Stimulated activated naive CD4-positive, alpha-beta T cell (primary cell): Measurements from ENCODE around the gene TSHZ2.
A peak's percentile ranks its signal among the peaks of the same experiment; 100 is the strongest.
"Not testable (repeated sequence)": the region's sequence is repeated elsewhere in the genome, so short reads cannot be mapped to it uniquely, and the experiment has no call there.

Experiments
- DNase-seq, 6 experiments: peaks; one replicate each; lab custom pipeline; 2025; lab: John Stamatoyannopoulos, UW

TSHZ2 gene

DNA sequence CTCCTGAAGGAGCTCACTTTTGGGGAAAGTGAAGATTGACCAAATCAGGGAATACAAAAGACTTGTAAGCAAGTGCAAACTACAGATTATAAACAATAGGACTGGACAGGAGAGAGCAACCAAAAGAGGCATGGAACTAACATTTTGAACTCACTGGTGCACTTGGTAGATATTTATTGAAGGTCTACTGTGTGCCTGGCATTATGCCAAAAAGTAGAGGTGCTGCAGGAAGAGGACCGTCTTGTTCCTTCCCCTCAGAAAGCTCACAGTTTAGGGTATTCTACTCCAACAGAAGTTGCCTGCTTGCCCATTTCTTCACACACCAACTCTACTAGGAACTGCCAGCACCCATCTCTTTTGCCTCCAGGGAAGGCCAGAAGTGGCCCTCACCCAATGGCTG, 10.0 kb upstream of the TSHZ2 start:
- no peak for DNase-seq

DNA sequence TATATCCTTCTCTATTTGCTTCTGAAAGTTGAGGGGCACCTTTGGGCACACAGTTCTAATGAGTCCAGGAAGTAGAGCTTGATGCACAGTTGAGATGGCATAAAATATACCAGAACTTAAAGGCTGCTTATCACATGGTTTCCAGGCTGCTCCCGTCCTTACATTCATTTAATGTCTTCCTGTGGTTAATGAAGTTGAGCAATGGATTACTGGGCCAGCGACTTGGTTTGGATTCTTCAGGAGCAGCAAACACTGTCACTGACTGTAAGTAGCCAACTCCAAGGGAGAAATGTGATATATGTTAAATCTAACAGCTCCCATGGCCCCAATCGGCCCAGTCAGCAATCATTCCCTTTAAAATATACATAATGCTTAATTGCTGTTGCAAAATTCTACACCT, 9.0 kb upstream of the TSHZ2 start:
- DNase-seq: no peak

DNA sequence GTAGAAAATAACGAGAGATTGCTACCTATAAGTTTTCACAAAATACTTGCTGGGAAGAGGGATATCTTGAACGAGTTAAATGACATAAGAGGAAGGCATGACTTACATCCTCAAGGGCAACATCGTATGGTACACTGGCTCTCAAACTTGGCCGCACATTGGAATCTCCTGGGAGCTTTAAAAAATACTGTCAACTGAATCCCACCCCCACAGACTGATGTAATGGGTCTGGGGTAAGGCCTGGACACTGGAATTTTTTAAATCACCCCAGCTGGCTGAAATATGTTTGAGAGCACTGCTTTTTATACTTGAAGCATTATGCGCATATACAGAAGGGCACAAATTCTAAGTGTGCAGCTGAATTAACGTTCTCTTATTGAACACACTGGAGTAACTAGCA, 8.0 kb upstream of the TSHZ2 start:
- no peak for DNase-seq

DNA sequence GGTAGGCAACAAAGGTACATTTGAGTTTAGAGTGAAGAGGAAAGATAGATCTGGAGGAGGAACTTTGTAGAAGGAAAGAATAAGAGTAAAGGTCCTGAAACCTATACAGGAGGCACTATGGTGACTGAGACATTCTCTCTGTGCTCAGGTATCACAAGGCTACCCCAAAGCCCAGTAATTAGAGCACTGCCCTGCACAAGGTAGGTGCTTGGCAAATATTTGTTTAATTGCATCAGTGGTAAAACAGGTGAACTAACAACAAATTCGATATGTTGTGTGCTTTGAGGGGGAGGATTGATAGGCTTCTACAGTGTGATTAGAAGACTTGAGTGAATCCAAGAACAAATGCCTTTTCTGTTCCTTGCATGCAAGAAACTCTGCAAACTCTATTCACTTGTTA, 6.8 kb upstream of the TSHZ2 start:
- no peak for DNase-seq

DNA sequence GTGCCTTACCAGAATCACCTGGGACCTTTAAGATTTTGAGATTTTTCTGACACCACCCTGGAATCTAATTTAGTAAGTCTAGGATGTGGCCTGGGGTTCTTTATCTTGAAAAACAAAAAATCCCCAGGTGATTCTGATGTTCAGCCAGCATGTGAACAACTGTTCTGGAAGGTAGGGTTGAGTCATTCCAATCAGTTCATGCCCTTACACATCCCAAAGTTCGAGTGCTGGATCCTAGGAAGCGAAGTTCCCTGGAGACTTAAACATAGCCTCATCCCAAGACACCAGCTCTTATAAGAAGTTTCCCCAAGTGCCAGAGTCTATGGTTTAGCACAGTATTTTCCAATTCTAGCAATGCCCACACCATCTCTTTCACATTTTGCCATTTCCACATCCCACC, 6.3 kb upstream of the TSHZ2 start:
- DNase-seq: no peak

DNA sequence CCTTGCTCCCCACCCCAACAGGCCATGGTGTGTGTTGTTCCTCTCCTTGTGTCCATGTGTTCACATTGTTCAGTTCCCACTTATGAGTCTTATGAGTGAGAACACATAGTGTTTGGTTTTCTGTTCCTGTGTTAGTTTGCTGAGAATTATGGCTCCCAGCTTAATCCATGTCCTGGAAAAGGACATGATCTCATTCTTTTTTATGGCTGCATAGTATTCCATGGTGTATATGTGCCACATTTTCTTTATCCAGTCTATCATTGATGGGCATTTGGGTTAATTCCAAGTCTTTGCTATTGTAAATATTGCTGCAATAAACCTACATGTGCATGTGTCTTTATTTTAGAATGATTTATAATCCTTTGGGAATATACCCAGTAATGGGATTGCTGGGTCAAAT, 5.6 kb upstream of the TSHZ2 start:
- not testable (repeated sequence) for DNase-seq

DNA sequence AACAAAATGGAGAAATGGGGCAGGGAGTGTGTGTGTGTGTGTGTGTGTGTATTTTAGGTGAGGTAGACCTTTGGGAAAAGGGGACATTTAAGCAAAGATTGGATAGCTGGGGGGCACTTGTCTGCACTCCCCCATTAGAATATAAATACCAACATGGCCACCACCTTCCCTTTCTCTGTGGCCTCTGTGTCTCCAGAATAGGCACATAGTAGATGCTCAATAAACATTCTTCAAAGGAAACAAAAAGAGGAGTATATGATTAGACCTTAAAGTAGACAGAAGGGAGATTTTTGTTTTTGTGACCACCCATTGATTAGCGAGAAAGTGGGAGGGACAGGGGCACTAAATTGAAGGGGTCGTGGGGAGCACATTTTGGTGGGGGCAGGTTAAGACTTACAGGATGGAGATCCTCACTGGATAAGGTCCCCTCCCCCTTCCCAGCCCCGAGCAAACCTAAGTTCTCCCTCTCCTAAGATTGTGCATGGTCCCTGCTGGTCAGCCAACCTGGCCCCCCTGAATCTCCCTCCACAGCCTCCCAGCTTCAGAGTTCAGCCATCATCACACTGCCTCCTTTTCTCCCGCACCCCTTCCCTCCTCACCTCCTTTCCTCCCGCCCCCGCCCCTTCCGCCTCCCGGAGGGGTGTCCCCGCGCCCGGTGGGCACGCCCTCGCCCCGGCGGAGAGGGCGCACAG, 514 bp upstream of the TSHZ2 start:
- no peak for DNase-seq

DNA sequence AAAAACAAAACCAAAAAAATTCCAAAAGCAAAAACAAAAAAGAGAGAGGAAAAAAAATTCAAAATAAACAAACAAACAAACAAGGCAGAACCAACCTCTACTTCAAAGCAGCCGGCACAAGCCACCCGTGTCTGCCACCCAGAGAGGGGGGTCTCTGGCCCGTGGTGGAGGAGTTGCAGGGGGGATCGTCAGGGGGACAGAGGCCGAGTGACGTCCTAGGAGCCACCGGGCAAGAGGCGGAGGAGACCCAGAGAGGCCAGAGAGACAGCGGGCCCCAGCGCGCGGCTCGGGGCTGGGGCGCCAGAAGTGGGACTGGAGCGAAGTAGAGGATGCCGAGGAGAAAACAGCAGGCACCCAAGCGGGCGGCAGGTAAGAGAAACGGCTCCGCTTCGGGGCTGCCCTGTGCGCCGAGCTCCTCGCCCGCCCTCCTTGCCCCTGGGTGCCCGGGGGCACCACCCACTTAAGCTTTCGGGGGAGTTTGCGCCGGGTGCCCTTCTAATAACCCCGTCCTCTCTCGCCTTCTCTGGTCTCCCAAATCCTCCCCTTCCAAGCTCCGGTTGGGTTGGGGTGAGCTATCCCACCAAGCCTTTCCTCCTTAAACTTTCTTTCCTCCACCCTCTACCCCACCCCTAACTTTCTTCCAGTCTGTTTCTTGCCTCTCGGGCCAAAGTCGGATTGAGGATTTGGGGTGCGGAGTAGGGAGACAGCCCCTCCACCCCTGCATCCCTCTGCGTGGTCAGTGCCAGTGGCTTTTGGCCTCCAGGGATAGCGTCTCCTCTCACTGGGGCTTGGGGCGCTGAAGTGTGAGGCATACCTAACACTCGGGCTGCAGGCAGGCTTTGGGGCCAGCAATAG, 1.0 kb downstream of the TSHZ2 start:
- peak; percentile 10 to 53 (median 43) for DNase-seq

DNA sequence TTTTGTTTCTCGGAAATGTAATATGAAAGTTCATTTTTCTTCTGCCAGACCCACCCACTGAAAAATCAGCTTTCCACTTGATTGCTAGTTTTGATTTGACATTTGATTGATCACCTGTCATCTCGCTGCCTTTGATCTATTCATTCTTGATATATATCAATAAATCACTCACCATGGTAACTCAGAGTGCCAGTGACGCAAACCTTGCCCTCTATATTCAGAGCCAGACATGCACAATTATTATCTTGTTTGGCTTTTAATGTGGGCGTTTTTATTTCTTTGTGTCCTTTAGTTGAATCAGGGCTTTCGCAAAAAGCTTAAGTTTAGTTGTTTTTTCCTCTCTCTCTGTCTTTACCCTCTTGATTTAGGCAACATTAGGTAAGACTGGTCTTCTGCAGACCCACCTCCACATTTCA, 2.0 kb downstream of the TSHZ2 start:
- peak in 5 of 6 experiments; percentile 21 to 69 (median 55) for DNase-seq

DNA sequence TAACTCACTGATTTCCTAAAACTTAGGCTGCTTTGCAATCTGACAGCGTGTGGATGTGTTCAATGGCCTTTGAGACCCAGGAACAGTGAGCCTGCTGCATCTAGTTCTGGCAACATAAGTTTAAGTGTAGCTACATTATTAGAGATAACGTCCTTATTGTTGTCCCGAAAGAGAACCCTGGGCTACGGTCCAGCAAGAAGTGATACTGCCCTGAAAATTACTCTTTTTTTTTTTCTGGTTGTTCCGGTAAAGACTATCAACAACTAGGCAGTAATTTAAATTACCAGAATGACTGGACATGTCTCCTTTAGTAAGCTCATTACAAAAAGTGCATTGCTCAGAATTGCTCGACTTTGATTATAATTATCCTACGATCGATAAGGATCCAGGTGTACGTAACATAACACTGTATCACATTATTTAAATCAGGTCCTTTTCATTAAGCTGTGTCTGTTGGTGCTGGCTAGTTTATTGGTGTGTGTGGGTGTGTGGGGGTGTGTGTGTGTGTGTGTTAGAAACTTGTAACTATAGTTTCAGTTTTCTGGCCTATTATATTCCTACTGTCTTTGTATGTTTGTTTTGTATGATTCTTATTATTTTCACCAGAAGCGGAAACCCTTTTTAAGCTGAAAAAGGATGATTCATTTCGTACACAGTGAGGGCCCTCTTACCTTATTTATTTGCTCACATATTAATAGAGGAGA, 3.0 kb downstream of the TSHZ2 start:
- DNase-seq: peak in 2 of 6 experiments; percentile 24

DNA sequence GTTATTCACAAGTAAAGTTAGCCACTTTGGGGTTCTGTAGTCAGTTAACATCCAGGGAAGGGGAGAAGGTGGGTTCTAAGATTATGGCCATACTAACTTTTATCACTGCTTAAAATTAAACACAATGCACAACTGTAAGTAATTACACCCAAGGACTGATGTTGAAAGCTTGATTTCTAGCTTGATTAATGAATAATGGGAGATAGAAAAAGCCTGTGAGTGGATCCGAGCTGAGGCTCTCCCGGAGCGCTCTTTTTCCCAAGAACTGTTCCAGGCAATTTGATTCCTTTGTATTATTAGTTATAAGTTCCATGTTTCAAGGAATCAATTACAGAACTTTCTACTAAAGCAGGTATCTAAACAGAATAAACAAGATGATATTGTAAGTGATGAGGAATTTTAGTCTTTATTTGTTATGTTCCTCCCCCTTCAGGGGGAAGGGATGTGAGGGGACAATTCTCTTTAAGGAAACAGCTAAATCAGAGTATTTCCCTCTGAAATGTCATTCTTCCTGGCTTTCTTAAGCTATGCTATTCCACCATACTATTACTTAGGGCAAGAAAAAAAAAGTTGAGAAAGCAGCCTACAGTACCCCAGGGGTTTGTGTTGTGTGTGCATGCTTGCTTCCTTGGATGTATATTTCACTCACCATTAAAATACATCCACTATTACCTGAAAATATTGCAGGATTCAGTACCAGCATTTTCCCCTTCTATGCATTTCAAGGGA, 3.8 kb downstream of the TSHZ2 start:
- DNase-seq: no peak

DNA sequence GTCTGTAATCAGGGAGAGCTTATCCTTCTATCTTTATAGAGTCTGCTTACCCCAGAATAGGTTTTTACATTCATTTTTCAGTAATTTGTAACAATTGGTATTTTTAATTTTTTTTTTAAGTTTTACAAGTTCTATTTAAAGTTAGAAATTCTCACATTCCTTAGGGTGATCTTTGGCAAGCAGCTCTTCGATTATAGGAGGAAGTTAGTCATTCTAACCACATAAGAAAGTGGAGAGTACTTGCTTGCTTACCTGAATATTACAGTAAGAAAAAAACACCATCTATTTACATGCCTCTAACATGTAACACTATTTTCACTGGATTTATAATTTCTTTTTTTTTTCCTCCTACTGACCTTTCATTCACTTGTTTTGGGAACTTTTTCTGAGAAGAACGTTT, 6.7 kb downstream of the TSHZ2 start:
- no peak for DNase-seq

DNA sequence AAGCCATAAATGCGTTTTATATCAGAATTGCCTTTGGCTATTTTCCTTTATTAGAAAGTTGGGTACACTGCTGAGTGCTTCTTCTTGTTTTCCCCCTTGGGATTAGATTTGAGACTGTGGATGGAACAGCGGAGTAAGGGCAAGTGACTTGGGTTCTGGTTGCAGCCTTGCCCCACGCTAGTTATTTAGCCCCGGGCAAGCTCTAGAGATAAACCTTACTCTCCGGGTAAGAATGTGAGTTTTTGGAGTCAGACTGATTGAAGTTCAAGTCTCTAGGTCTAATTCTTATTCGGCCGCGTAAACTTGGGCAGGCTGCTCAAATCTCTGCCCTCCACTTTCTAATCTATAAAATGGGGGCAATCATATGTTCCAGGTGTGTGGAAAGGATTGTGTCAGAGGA, 8.9 kb downstream of the TSHZ2 start:
- DNase-seq: no peak

DNA sequence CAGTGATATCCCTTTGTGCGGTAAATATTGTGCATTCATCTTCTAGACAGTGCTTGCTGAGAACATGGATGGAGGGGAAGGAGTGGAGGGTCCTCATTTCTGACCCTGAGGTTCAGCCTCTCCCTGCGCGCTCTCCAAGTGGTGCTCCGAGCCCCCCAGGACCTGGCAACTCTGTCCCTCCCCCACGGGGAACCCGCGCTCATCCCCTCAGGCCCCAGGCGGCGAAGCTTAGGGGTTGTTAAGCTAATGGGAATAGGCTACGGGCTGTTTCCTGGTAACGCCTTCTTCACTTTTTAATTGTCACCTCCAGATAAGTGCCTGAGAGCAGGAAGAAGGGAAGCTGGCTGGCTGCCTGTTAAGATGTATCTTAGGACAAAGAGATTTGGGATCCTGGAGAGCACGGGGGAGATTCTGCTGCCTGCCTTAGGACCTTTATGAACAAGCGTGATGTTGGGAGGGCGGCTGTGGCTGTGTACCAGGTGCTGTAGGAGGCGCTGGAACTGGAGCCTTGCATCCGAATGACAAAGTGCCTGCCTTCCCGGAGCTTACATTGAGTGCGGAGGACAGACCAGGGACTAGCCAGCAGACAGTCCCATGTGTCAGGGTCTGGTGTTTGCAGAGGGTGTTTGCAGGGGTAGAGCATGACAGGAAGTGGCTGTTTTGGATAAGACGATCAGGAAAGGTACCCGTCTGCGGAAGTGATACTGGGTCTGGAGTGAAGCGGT, 11.7 kb downstream of the TSHZ2 start:
- peak in 3 of 6 experiments; percentile 11 to 48 (median 16) for DNase-seq

DNA sequence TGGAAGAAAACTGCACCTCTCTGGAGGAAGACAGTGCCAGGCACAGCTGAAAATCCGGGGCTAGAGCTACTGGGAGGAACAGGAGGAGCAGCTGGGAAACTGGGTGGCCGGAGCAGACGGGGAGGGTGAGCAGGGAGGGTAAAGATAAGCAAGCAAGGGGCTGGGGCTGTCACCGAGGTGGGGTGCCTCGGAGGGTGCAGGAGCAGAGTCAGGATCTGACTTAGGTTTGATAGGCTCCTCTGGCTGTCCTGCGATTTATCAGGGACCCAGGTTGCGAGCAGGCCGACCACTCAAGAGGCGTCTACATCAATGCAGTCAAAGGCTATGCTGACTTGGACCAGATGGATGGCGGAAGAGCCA, 12.3 kb downstream of the TSHZ2 start:
- DNase-seq: no peak

DNA sequence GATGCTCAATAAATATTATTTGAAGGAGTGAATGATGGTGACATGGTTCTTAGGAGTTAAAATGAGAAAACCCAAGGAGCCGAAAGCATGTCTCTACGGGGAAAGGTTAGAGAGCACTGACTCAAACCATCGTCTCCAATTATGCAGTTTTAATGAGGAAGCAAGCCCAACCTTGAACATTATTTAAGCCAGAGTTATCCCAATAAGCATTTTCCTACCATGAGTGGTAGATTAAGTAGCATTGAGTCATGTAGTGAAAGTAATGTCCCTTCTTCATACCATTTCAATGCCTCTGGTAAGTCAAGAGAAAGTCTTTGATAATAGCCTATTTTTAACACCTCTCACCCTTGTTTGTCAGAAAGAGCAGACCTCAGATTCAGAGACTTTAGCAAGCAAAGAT, 13.5 kb downstream of the TSHZ2 start:
- DNase-seq: no peak

DNA sequence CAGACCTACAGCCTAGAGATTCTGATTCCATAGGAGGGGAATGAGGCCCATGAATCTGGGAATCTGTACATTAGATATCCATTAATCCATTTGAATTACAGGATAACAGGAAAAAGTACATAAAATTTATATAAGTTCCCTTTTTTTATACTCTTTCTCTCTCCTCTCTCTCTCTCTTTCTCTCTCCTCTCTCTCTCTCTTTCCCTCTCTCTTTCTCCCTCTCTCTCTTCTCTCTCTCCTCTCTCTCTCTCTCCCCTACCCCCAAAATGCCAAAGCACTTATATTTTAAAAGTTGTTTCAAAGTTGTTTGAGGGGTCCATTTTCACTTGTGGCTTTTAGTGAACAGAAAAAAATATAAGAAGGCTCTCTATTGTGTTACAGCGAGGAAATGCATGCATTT, 15.1 kb downstream of the TSHZ2 start:
- no peak for DNase-seq

DNA sequence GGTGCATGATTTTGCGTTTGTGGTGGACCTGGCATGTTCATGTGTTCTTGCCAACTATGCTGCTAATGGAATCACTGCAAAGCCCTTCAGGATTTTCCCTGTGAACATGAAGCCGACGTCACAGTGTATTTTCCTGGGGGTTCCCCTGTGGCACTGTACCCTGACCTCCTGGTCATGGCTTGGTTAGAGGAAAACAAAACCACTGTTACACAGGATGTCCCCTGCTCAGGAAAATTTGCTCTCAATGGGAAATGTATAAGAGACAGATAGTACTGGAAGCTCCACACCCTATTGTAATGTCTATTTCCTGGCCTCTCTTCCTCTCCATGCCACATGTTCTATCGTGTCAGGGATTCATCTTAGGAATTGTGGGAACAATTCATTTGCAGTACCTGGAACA, 19.7 kb downstream of the TSHZ2 start:
- no peak for DNase-seq

DNA sequence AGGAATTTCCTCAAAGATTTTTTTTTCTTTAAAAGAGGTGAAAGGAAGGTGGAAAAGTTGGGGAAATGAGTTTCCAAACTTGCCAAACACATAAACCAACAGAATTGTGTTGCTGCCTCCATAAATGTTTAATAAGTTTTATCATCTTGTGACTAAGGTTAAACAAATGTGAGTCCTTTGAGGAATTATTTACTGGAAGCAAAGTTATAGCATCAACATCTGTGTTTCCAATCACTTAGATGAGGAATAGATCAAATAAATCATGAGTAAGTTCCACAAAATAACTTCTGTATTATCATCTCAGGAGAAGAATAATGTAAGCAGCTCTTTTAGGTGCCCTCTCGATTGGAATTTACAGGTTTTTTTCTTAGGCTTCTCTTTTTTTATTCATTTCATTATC, 20.5 kb downstream of the TSHZ2 start:
- no peak for DNase-seq

DNA sequence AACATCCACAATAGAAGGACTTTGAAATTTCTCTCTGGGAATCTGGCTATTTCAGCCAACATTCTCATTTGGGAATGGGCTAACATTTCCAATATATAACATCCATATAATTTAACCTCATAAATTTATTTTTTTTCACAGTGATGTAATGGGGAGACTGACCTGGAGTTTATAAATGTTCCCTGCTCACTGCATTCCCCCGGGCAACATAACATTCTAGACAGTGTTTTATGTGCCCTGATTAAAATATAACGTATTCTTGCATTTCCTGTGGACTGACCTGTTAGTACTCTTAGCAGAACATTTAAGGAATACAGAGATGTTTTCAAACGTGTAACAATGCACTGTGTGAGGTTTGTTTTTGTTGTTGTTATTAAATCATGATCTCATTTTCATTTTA, 20.9 kb downstream of the TSHZ2 start:
- DNase-seq: no peak

DNA sequence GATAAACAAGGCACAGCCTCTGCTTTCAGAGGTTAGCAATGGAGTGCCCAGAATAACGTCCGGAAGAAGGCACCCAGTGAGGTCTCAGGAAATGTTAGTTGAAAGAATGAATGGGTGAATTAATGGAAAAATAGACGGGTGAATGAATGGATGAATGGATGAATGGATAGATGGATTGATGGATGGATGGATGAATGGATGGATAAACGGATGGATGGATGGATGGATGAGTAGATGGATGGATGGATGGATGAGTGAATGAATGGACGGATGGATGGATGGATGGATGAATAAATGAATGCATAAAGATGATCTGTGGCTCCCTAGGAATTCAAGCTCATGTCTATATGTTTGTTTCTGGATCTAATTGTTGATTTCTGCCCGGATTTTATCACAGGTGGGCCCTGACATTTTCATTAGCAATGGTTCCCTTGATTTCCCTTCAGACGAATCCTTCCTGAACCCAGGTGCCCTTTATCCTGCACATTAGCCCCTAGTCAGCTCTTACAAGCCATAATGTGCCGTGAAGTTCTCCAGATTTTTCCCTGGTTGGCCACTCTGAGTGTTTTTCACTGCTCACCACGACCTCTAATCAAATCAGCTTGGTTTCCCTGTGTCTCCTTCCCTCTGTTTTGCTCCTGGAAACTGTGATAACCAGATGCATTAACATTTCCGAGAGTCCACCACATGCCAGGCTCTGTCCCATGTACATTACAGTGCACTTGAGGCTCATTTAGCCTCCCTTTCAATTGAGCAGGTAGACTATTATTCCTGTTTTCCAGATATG, 22.2 kb downstream of the TSHZ2 start:
- no peak for DNase-seq
